Naive thymus-derived CD4-positive, alpha-beta T cell (primary cell): ENCODE results near the gene ARHGDIA. TPM values are rescaled to one million over a fixed set of nuclear protein-coding genes. Genes with fewer than 3 reads are reported as not detected.
"Not testable (repeated sequence)": the region's sequence is repeated elsewhere in the genome, so short reads cannot be mapped to it uniquely, and the experiment has no call there.

Experiments used
- ATAC-seq: fragments of 150-1000 bp; cut with Tn5 transposase; 2 replicates; pipeline ENCODE4 v1.10.0; 2021; ENCODE audit warnings: mild to moderate bottlenecking, moderate library complexity
- CTCF ChIA-PET: fragments of 350-600 bp; sonication (Branson Sonifier 250); formaldehyde crosslinking; loops from one replicate; lab custom pipeline; 2021; ENCODE audit warnings: antibody characterized with exemption; lab: Charles Lee
- POLR2A ChIA-PET: fragments of 350-600 bp; sonication (Branson Sonifier 250); formaldehyde crosslinking; loops from one replicate; lab custom pipeline; 2021; ENCODE audit warnings: antibody characterized with exemption, inconsistent platforms; lab: Charles Lee
- DNase-seq, 9 donors: peaks; one replicate each; pipeline versions ENCODE4 v3.0.0 to v3.0.0-alpha.2; 2020 to 2022; ENCODE audit warnings: mixed read lengths in 1 of 9
- H3K27ac ChIP-seq: one replicate; pipeline ENCODE4 v1.7.0; 2013; ENCODE audit warnings: mild to moderate bottlenecking, low read depth, low read length, moderate library complexity
- H3K27me3 ChIP-seq, 2 donors: one replicate each; pipeline ENCODE4 v1.7.0; 2013; ENCODE audit warnings: low read length in 2 of 2, mild to moderate bottlenecking in 2 of 2, moderate library complexity in 2 of 2; ENCODE audit not compliant: control insufficient read depth in 2 of 2, insufficient read depth in 2 of 2
- H3K36me3 ChIP-seq, 3 experiments: 1 replicate in 2 of 3; 2 replicates in 1 of 3; pipeline ENCODE4 v1.7.0; 2013; ENCODE audit warnings: low read length in 3 of 3, mild to moderate bottlenecking in 3 of 3, moderate library complexity in 1 of 3; ENCODE audit not compliant: insufficient read depth in 3 of 3, control insufficient read depth in 2 of 3
- H3K4me1 ChIP-seq, 2 donors: one replicate each; pipeline ENCODE4 v1.7.0; 2013; ENCODE audit warnings: low read length in 2 of 2, mild to moderate bottlenecking in 2 of 2, moderate library complexity in 1 of 2; ENCODE audit not compliant: control insufficient read depth in 2 of 2, insufficient read depth in 2 of 2
- H3K4me3 ChIP-seq: 2 replicates; pipeline ENCODE4 v1.7.0; 2013; ENCODE audit warnings: mild to moderate bottlenecking, low read length
- H3K9me3 ChIP-seq, 3 experiments: 1 replicate in 2 of 3; 2 replicates in 1 of 3; pipeline ENCODE4 v1.7.0; 2013; ENCODE audit warnings: low read length in 3 of 3; ENCODE audit not compliant: control insufficient read depth in 2 of 3
- H3K27ac Mint-ChIP-seq, 9 donors: one replicate each; pipeline ENCODE4 v1.8.0; 2020 to 2022; ENCODE audit warnings: mixed read lengths in 9 of 9, mild to moderate bottlenecking in 8 of 9, moderate library complexity in 5 of 9, inconsistent platforms in 2 of 9
- H3K27me3 Mint-ChIP-seq, 5 donors: one replicate each; pipeline ENCODE4 v1.8.0; 2021 to 2022; ENCODE audit warnings: mixed read lengths in 5 of 5, mild to moderate bottlenecking in 1 of 5
- H3K36me3 Mint-ChIP-seq, 5 donors: one replicate each; pipeline ENCODE4 v1.8.0; 2020 to 2022; ENCODE audit warnings: mixed read lengths in 5 of 5, mild to moderate bottlenecking in 3 of 5, inconsistent platforms in 1 of 5
- H3K4me1 Mint-ChIP-seq, 7 donors: one replicate each; pipeline ENCODE4 v1.8.0; 2020 to 2022; ENCODE audit warnings: mixed read lengths in 7 of 7, mild to moderate bottlenecking in 3 of 7, inconsistent platforms in 1 of 7
- H3K4me3 Mint-ChIP-seq, 10 donors: one replicate each; pipeline ENCODE4 v1.8.0; 2020 to 2022; ENCODE audit warnings: mild to moderate bottlenecking in 10 of 10, mixed read lengths in 10 of 10, moderate library complexity in 6 of 10, inconsistent platforms in 2 of 10
- H3K9me3 Mint-ChIP-seq, 11 donors: one replicate each; pipeline ENCODE4 v1.8.0; 2020 to 2022; ENCODE audit warnings: mixed read lengths in 11 of 11, mild to moderate bottlenecking in 4 of 11, inconsistent platforms in 1 of 11, moderate library complexity in 1 of 11
- intact Hi-C, 2 donors: fragments of 100-400 bp; cut with micrococcal nuclease; formaldehyde crosslinking; loops; one replicate each; pipeline ENCODE4 v1.15.1; 2023
- polyA plus RNA-seq, 2 donors: library from polyadenylated mRNA; unstranded; fragments of 300-500 nt; fragmentation: Illumina TruSeq; gene quantifications; one replicate each; pipeline ENCODE4 v1.2.3, GENCODE V29; 2021
- total RNA-seq, 6 experiments: library from RNA in 5 of 6; stranded (reverse) in 5 of 6; gene quantifications; 1 replicate in 5 of 6; 2 replicates in 1 of 6; pipeline ENCODE4 v1.2.3 and lab custom pipeline; 2021 to 2026

ARHGDIA gene
- total and polyA plus RNA-seq, 7 experiments from 2014 or later, result 66.5 to 671 (median 339) TPM

GRCh38 chr17:81843713-81844326, 27.3 kb downstream of the ARHGDIA start:
- no peak for DNase-seq
- CTCF ChIA-PET, result no interaction called here
- H3K4me1 Mint-ChIP-seq, result no peaks in the 10 kb centered on the region
- no peak overlapping the region for H3K27ac ChIP-seq
- no peak for ATAC-seq
- peaks cover 5 to 54% (median 9%) of the 10 kb centered on the region in 3 experiments for H3K36me3 ChIP-seq
- H3K27me3 Mint-ChIP-seq, result no peaks in the 10 kb centered on the region
- H3K36me3 Mint-ChIP-seq, result peaks cover 0 to 21% (median 0%) of the 10 kb centered on the region in 5 donors
- H3K4me3 ChIP-seq, result no peak overlapping the region
- H3K4me1 ChIP-seq, result no peaks in the 10 kb centered on the region
- H3K4me3 Mint-ChIP-seq, result no peak overlapping the region
- no peaks in the 10 kb centered on the region for H3K9me3 ChIP-seq
- no peak overlapping the region for H3K27ac Mint-ChIP-seq
- intact Hi-C loops, result no loop called here
- no peaks in the 10 kb centered on the region for H3K27me3 ChIP-seq
- H3K9me3 Mint-ChIP-seq, result no peaks in the 10 kb centered on the region
- POLR2A ChIA-PET, result interaction anchor here (1.8 kb wide), 1 partner anchor 10 kb away, joined by 8 read pairs; the partner anchor contains the start of gene MCRIP1

- H3K27me3 Mint-ChIP-seq, result no peaks in the 10 kb centered on the region
- no peaks in the 10 kb centered on the region for H3K9me3 ChIP-seq
- ATAC-seq (no peak), DNase-seq (no peak)
- no peak overlapping the region for H3K27ac Mint-ChIP-seq
- H3K4me3 Mint-ChIP-seq, result no peak overlapping the region
- ChIA-PET POLR2A (interaction anchor here (1.8 kb wide), 1 partner anchor 9 kb away, joined by 8 read pairs; the partner anchor contains the start of gene MCRIP1), CTCF (no interaction called here)
- H3K27me3 ChIP-seq, result no peaks in the 10 kb centered on the region
- peaks cover 0 to 21% (median 0%) of the 10 kb centered on the region in 5 donors for H3K36me3 Mint-ChIP-seq
- H3K36me3 ChIP-seq, result peaks cover 5 to 50% (median 9%) of the 10 kb centered on the region in 3 experiments
- no peaks in the 10 kb centered on the region for H3K4me1 ChIP-seq
- no peak overlapping the region for H3K4me3 ChIP-seq
- no peak overlapping the region for H3K27ac ChIP-seq
- no peaks in the 10 kb centered on the region for H3K4me1 Mint-ChIP-seq
- intact Hi-C loops, result no loop called here
- H3K9me3 Mint-ChIP-seq, result no peaks in the 10 kb centered on the region
Observed at GRCh38 chr17:81842725-81843504, 28.2 kb downstream of the ARHGDIA start.

GRCh38 chr17:81842378-81842724, 28.8 kb downstream of the ARHGDIA start:
- ChIA-PET POLR2A (no interaction called here), CTCF (no interaction called here)
- Histone ChIP-seq H3K4me1 (no peaks in the 10 kb centered on the region), H3K27ac (no peak overlapping the region), H3K36me3 (peaks cover 5 to 48% (median 9%) of the 10 kb centered on the region in 3 experiments), H3K4me3 (no peak overlapping the region), H3K9me3 (no peaks in the 10 kb centered on the region), H3K27me3 (no peaks in the 10 kb centered on the region)
- Mint-ChIP-seq H3K36me3 (peaks cover 0 to 21% (median 0%) of the 10 kb centered on the region in 5 donors), H3K27me3 (no peaks in the 10 kb centered on the region), H3K4me3 (no peak overlapping the region), H3K9me3 (no peaks in the 10 kb centered on the region), H3K4me1 (peaks cover 0 to 2% (median 0%) of the 10 kb centered on the region in 7 donors), H3K27ac (no peak overlapping the region)
- ATAC-seq, result no peak
- DNase-seq, result no peak
- intact Hi-C loops, result no loop called here

- no peaks in the 10 kb centered on the region for H3K9me3 ChIP-seq
- H3K36me3 ChIP-seq, result peaks cover 5 to 43% (median 9%) of the 10 kb centered on the region in 3 experiments
- DNase-seq (no peak), ATAC-seq (no peak)
- Mint-ChIP-seq H3K4me3 (no peak overlapping the region), H3K36me3 (peaks cover 0 to 20% (median 0%) of the 10 kb centered on the region in 5 donors), H3K4me1 (peaks cover 0 to 2% (median 0%) of the 10 kb centered on the region in 7 donors), H3K9me3 (no peaks in the 10 kb centered on the region), H3K27ac (peak overlapping the region in 1 of 9 donors; percentile 13), H3K27me3 (no peaks in the 10 kb centered on the region)
- ChIA-PET CTCF (no interaction called here), POLR2A (no interaction called here)
- no peaks in the 10 kb centered on the region for H3K4me1 ChIP-seq
- H3K27me3 ChIP-seq, result no peaks in the 10 kb centered on the region
- H3K4me3 ChIP-seq, result no peak overlapping the region
- intact Hi-C loops, result no loop called here
- no peak overlapping the region for H3K27ac ChIP-seq
Observed at GRCh38 chr17:81841866-81842265, 29.3 kb downstream of the ARHGDIA start.

GRCh38 chr17:81840826-81841778, 30.0 kb downstream of the ARHGDIA start:
- Histone ChIP-seq H3K9me3 (no peaks in the 10 kb centered on the region), H3K4me1 (no peaks in the 10 kb centered on the region), H3K36me3 (peaks cover 5 to 35% (median 6%) of the 10 kb centered on the region in 3 experiments), H3K27ac (no peak overlapping the region), H3K4me3 (no peak overlapping the region), H3K27me3 (no peaks in the 10 kb centered on the region)
- ChIA-PET CTCF (no interaction called here), POLR2A (no interaction called here)
- ATAC-seq (peak; percentile 10), DNase-seq (no peak)
- Mint-ChIP-seq H3K4me3 (no peak overlapping the region), H3K27ac (no peak overlapping the region), H3K9me3 (no peaks in the 10 kb centered on the region), H3K36me3 (peaks cover 0 to 14% (median 0%) of the 10 kb centered on the region in 5 donors), H3K4me1 (peaks cover 0 to 5% (median 0%) of the 10 kb centered on the region in 7 donors), H3K27me3 (no peaks in the 10 kb centered on the region)
- intact Hi-C loops, result no loop called here

- DNase-seq, H3K4me1 ChIP-seq, H3K27me3 Mint-ChIP-seq, CTCF ChIA-PET, H3K27ac Mint-ChIP-seq, ATAC-seq, H3K27ac ChIP-seq, H3K4me3 Mint-ChIP-seq, H3K27me3 ChIP-seq, H3K4me1 Mint-ChIP-seq, H3K9me3 Mint-ChIP-seq, H3K9me3 ChIP-seq, intact Hi-C loops, H3K4me3 ChIP-seq: not testable (repeated sequence)
- POLR2A ChIA-PET, result interaction anchor here (1.1 kb wide), 1 partner anchor 30 kb away, joined by 3 read pairs; no protein-coding TSS in a partner anchor
- peaks cover 0 to 10% (median 0%) of the 10 kb centered on the region in 5 donors for H3K36me3 Mint-ChIP-seq
- H3K36me3 ChIP-seq, result peaks cover 0 to 25% (median 5%) of the 10 kb centered on the region in 3 experiments
Observed at GRCh38 chr17:81840059-81840458, 31.1 kb downstream of the ARHGDIA start.
